ENCODE results near the gene TNNC2. TPM values are rescaled to one million over a fixed set of nuclear protein-coding genes. Genes with fewer than 3 reads are reported as not detected.
A peak's percentile ranks its signal among the peaks of the same experiment; 100 is the strongest.
"Not testable (repeated sequence)": the region's sequence is repeated elsewhere in the genome, so short reads cannot be mapped to it uniquely, and the experiment has no call there.

Gene TNNC2
- total RNA-seq, 2 donors from 2014 or later: 0.51 TPM; not detected in 1

- H3K4me1 ChIP-seq: peaks cover 0 to 10% of the 10 kb centered on the region in 2 donors
- H3K36me3 ChIP-seq: peaks cover 38% of the 10 kb centered on the region
- peak within 1 kb of the TSS; percentile 50 to 54 for H3K27ac ChIP-seq
- no peaks in the 10 kb centered on the region for H3K27me3 ChIP-seq
- no peaks in the 10 kb centered on the region for H3K9me3 ChIP-seq
- TF ChIP-seq, protein P1, sequence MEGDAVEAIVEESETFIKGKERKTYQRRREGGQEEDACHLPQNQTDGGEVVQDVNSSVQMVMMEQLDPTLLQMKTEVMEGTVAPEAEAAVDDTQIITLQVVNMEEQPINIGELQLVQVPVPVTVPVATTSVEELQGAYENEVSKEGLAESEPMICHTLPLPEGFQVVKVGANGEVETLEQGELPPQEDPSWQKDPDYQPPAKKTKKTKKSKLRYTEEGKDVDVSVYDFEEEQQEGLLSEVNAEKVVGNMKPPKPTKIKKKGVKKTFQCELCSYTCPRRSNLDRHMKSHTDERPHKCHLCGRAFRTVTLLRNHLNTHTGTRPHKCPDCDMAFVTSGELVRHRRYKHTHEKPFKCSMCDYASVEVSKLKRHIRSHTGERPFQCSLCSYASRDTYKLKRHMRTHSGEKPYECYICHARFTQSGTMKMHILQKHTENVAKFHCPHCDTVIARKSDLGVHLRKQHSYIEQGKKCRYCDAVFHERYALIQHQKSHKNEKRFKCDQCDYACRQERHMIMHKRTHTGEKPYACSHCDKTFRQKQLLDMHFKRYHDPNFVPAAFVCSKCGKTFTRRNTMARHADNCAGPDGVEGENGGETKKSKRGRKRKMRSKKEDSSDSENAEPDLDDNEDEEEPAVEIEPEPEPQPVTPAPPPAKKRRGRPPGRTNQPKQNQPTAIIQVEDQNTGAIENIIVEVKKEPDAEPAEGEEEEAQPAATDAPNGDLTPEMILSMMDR (IDR thresholded peaks at IDR 0.05): no peak
- peak; percentile 100 for DNase-seq (ENCODE audit: low spot score)
- H3K4me3 ChIP-seq: peak within 1 kb of the TSS; percentile 39 to 65
These were observed 14.7 kb downstream of the TNNC2 start, which contains the start of gene UBE2C for GRCh38 chr20:45812157-45813005. TSS of gene UBE2C (plus strand) at chr20:45812644. CDS start at chr20:45812696, 52 bp downstream.

DNA sequence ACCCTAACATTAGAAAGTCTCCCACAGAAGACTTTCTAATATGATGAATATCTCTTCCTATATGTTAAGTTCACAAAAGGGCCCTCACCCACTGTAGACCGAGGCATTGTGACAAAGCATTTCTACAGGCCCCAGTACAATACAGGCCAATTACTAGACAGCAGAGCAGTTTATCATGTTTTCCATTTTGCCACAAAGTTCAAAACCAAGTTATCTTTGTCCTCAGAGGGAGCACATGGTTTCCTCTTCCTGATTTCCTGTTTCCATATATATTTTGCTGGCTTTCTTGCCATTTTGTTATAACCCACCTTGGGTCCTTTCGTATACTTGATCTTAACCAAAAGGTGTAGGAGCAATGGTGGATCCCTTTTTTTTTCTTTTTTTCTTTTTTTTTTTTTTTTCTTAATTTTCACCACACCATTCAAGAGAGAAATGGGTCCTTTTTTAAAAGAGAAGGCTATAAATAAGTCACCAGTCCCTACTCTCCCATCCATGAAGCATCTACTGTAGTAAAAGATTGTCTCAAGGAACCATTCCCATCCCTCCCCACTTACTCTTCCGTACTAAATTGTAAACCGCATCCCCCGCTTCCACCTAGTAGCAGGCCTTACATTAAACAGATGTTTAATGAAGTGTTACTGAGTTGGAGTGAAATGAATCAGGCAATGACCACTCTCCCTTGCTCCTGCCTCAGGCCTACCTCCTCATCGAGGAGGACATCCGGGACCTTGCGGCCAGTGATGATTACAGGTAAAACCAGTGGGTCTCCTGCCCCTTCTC lies 16.7 kb downstream of the TNNC2 start:
- Histone ChIP-seq H3K27ac (no peak overlapping the region), H3K27me3 (no peaks in the 10 kb centered on the region), H3K36me3 (peaks cover 53% of the 10 kb centered on the region), H3K4me3 (no peak overlapping the region), H3K4me1 (peaks cover 0 to 8% of the 10 kb centered on the region in 2 donors), H3K9me3 (no peaks in the 10 kb centered on the region)
- TF ChIP-seq, protein P1 (IDR thresholded peaks at IDR 0.05): no peak
- DNase-seq (ENCODE audit: low spot score): no peak

- no peaks in the 10 kb centered on the region for H3K27me3 ChIP-seq
- H3K27ac ChIP-seq: no peak overlapping the region
- no peak overlapping the region for H3K4me3 ChIP-seq
- peaks cover 60% of the 10 kb centered on the region for H3K36me3 ChIP-seq
- DNase-seq (ENCODE audit: low spot score): no peak
- TF ChIP-seq, protein P1 (IDR thresholded peaks at IDR 0.05): no peak
- peaks cover 0 to 11% of the 10 kb centered on the region in 2 donors for H3K4me1 ChIP-seq
- no peaks in the 10 kb centered on the region for H3K9me3 ChIP-seq
These were observed 25.3 kb downstream of the TNNC2 start for GRCh38 chr20:45801851-45802250.

GRCh38 chr20:45798935-45799642 lies 28.0 kb downstream of the TNNC2 start:
- Histone ChIP-seq H3K4me1 (peaks cover 0 to 11% of the 10 kb centered on the region in 2 donors), H3K9me3 (no peaks in the 10 kb centered on the region), H3K36me3 (peaks cover 55% of the 10 kb centered on the region), H3K4me3 (no peak overlapping the region), H3K27ac (peak overlapping the region; percentile 33 to 51), H3K27me3 (no peaks in the 10 kb centered on the region)
- no peak for DNase-seq (ENCODE audit: low spot score)
- TF ChIP-seq, protein P1 (IDR thresholded peaks at IDR 0.05): peak; percentile 61 to 74

DNA sequence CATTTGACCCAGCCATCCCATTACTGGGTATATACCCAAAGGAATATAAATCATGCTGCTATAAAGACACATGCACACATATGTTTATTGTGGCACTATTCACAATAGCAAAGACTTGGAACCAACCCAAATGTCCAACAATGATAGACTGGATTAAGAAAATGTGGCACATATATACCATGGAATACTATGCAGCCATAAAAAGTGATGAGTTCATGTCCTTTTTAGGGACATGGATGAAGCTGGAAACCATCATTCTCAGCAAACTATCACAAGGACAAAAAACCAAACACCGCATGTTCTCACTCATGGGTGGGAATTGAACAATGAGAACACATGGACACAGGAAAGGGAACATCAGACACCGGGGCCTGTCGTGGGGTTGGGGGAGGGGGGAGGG lies 29.2 kb downstream of the TNNC2 start:
- not testable (repeated sequence) for DNase-seq (ENCODE audit: low spot score); H3K4me3 ChIP-seq; H3K9me3 ChIP-seq; H3K27ac ChIP-seq; H3K27me3 ChIP-seq
- Histone ChIP-seq H3K4me1 (peaks cover 0 to 12% of the 10 kb centered on the region in 2 donors), H3K36me3 (peaks cover 49% of the 10 kb centered on the region)

DNA sequence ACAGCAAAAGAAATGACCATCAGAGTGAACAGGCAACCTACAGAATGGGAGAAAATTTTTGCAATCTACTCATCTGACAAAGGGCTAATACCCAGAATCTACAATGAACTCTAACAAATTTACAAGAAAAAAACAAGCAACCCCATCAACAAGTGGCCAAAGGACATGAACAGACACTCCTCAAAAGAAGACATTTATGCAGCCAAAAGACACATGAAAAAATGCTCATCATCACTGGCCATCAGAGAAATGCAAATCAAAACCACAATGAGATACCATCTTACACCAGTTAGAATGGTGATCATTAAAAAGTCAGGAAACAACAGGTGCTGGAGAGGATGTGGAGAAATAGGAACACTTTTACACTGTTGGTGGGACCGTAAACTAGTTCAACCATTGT lies 29.6 kb downstream of the TNNC2 start:
- not testable (repeated sequence) for H3K27ac ChIP-seq; H3K4me3 ChIP-seq; H3K9me3 ChIP-seq; H3K27me3 ChIP-seq; DNase-seq (ENCODE audit: low spot score)
- H3K4me1 ChIP-seq: peaks cover 0 to 17% of the 10 kb centered on the region in 2 donors
- peaks cover 44% of the 10 kb centered on the region for H3K36me3 ChIP-seq

All from right atrium auricular region (tissue), 2 donors.